NCI-H187 (cell line): Measurements from ENCODE around the gene CABP2.
A peak's percentile ranks its signal among the peaks of the same experiment; 100 is the strongest.
"Not testable (repeated sequence)": the region's sequence is repeated elsewhere in the genome, so short reads cannot be mapped to it uniquely, and the experiment has no call there.

Experiments used
- DNase-seq, 2 experiments: peaks; one replicate each; lab custom pipeline; 2025; lab: John Stamatoyannopoulos, UW

CABP2 gene

GRCh38 chr11:67494371-67495233 lies 28.6 kb downstream of the CABP2 start:
- DNase-seq: no peak

- no peak for DNase-seq
Observed at GRCh38 chr11:67493548-67494370, 29.5 kb downstream of the CABP2 start.

- no peak for DNase-seq
Observed at GRCh38 chr11:67492801-67493547, 30.3 kb downstream of the CABP2 start.

- no peak for DNase-seq
Observed at GRCh38 chr11:67492069-67492727, 31.0 kb downstream of the CABP2 start.

GRCh38 chr11:67491276-67492068 lies 31.8 kb downstream of the CABP2 start:
- DNase-seq: no peak

- DNase-seq: no peak
Observed at GRCh38 chr11:67490727-67491065, 32.5 kb downstream of the CABP2 start.

GRCh38 chr11:67489885-67490726 lies 33.1 kb downstream of the CABP2 start:
- no peak for DNase-seq

GRCh38 chr11:67489203-67489884 lies 33.9 kb downstream of the CABP2 start:
- DNase-seq: no peak

- DNase-seq: no peak
Observed at GRCh38 chr11:67486481-67487195, 36.6 kb downstream of the CABP2 start.

- DNase-seq: not testable (repeated sequence)
Observed at GRCh38 chr11:67485873-67486361, 37.3 kb downstream of the CABP2 start.

GRCh38 chr11:67484847-67485311 lies 38.4 kb downstream of the CABP2 start:
- DNase-seq: no peak

- DNase-seq: no peak
Observed at GRCh38 chr11:67483831-67484665, 39.2 kb downstream of the CABP2 start.

GRCh38 chr11:67482827-67483798 lies 40.1 kb downstream of the CABP2 start, which contains the start of gene AIP:
Gene AIP (plus strand): TSS chr11:67483026. CDS start chr11:67483159, 133 bp downstream.
- DNase-seq: peak; percentile 90 to 91

- no peak for DNase-seq
Observed at GRCh38 chr11:67482275-67482826, 40.9 kb downstream of the CABP2 start.

GRCh38 chr11:67477344-67478050 lies 45.7 kb downstream of the CABP2 start:
- DNase-seq: not testable (repeated sequence)
